Measurements from ENCODE around the gene MICU1.

- TF ChIP-seq, protein P1, sequence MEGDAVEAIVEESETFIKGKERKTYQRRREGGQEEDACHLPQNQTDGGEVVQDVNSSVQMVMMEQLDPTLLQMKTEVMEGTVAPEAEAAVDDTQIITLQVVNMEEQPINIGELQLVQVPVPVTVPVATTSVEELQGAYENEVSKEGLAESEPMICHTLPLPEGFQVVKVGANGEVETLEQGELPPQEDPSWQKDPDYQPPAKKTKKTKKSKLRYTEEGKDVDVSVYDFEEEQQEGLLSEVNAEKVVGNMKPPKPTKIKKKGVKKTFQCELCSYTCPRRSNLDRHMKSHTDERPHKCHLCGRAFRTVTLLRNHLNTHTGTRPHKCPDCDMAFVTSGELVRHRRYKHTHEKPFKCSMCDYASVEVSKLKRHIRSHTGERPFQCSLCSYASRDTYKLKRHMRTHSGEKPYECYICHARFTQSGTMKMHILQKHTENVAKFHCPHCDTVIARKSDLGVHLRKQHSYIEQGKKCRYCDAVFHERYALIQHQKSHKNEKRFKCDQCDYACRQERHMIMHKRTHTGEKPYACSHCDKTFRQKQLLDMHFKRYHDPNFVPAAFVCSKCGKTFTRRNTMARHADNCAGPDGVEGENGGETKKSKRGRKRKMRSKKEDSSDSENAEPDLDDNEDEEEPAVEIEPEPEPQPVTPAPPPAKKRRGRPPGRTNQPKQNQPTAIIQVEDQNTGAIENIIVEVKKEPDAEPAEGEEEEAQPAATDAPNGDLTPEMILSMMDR (IDR thresholded peaks at IDR 0.05) = no peak
- TF ChIP-seq TCF7L2 (IDR thresholded peaks at IDR 0.05; ENCODE audit: low read depth, low read length) = no peak
Measured at GRCh38 chr10:72416661-72417060, 209.2 kb downstream of the MICU1 start.
